Measurements from ENCODE around the gene EZR. TPM values are rescaled to one million over a fixed set of nuclear protein-coding genes. Genes with fewer than 3 reads are reported as not detected.

Gene EZR
- total RNA-seq, 4 donors from 2014 or later: 27.4 to 94.0 (median 59.3) TPM

DNA sequence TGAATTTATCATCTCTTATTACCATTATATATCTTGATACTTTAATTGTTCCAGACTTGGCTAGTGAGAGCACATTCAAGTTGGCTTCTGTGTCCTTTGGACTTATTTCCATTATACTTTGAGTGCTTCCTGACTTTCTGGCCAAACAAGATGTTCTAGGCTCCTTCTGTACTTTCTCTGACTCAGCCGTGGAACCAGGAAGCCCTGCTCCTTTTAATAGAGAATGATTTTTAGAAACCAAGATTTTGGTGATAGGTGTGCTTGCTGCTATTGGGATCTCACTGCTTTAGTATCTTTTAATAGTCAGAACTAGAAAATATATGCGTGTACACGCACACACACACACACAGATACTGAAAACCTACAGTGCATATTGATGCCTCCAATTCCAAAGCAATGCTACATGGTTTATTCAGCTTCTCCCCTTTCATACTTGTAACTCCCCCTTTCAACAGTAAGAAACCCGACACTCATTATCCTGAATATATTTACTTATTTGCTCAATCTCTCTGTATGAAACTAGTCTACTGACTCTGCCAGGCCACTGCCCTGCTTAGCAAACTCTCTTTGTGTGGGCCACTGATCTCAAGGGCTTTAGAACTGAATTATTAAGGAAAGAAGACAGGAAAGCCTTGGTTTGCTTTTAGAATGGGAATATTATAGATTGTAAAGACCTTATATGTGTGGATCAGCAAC, 42.7 kb upstream of the EZR start:
- no peak for TF ChIP-seq POLR2A (IDR thresholded peaks at IDR 0.05)
- TF ChIP-seq, protein P1, sequence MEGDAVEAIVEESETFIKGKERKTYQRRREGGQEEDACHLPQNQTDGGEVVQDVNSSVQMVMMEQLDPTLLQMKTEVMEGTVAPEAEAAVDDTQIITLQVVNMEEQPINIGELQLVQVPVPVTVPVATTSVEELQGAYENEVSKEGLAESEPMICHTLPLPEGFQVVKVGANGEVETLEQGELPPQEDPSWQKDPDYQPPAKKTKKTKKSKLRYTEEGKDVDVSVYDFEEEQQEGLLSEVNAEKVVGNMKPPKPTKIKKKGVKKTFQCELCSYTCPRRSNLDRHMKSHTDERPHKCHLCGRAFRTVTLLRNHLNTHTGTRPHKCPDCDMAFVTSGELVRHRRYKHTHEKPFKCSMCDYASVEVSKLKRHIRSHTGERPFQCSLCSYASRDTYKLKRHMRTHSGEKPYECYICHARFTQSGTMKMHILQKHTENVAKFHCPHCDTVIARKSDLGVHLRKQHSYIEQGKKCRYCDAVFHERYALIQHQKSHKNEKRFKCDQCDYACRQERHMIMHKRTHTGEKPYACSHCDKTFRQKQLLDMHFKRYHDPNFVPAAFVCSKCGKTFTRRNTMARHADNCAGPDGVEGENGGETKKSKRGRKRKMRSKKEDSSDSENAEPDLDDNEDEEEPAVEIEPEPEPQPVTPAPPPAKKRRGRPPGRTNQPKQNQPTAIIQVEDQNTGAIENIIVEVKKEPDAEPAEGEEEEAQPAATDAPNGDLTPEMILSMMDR (IDR thresholded peaks at IDR 0.05): no peak
- H3K36me3 ChIP-seq: no peaks in the 10 kb centered on the region
- no peaks in the 10 kb centered on the region for H3K9me3 ChIP-seq
- no peaks in the 10 kb centered on the region for H3K27me3 ChIP-seq
- H3K4me1 ChIP-seq: no peaks in the 10 kb centered on the region
- no peak overlapping the region for H3K27ac ChIP-seq
- H3K4me3 ChIP-seq: no peak overlapping the region
- DNase-seq: no peak
- intact Hi-C loops (cut with DNase I; ENCODE audit: low total_unique reads): no loop called here

- no peak for DNase-seq
- TF ChIP-seq, protein P1 (IDR thresholded peaks at IDR 0.05): no peak
- no peak for TF ChIP-seq POLR2A (IDR thresholded peaks at IDR 0.05)
- H3K36me3 ChIP-seq: no peaks in the 10 kb centered on the region
- no peaks in the 10 kb centered on the region for H3K9me3 ChIP-seq
- H3K4me1 ChIP-seq: no peaks in the 10 kb centered on the region
- intact Hi-C loops (cut with DNase I; ENCODE audit: low total_unique reads): no loop called here
- no peak overlapping the region for H3K27ac ChIP-seq
- no peak overlapping the region for H3K4me3 ChIP-seq
- H3K27me3 ChIP-seq: no peaks in the 10 kb centered on the region
Measured at GRCh38 chr6:158860279-158860865, 41.2 kb upstream of the EZR start.

DNA sequence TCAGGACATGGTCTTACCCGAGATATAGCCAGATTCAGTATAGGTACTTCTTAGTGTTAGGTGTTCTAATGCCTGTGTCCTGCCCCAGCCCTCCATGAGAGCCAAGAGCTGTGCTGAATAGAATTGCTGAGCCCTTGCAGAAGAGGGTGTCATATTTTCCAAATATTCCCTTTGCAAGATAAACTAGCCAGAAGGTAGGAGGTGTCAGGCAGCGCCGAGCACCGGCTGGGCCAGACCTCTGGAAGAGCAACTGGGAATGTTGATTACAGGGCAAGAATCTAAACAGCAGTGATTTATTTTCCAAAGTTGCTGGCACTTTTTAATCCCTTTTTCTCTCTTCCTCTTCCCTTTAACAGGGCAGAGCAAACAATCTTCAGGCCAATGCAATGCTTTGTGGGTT, 37.1 kb upstream of the EZR start:
- no peaks in the 10 kb centered on the region for H3K36me3 ChIP-seq
- no peaks in the 10 kb centered on the region for H3K27me3 ChIP-seq
- no peaks in the 10 kb centered on the region for H3K9me3 ChIP-seq
- intact Hi-C loops (cut with DNase I; ENCODE audit: low total_unique reads): no loop called here
- TF ChIP-seq POLR2A (IDR thresholded peaks at IDR 0.05): no peak
- TF ChIP-seq, protein P1 (IDR thresholded peaks at IDR 0.05): no peak
- H3K27ac ChIP-seq: no peak overlapping the region
- DNase-seq: no peak
- H3K4me1 ChIP-seq: no peaks in the 10 kb centered on the region
- no peak overlapping the region for H3K4me3 ChIP-seq

DNA sequence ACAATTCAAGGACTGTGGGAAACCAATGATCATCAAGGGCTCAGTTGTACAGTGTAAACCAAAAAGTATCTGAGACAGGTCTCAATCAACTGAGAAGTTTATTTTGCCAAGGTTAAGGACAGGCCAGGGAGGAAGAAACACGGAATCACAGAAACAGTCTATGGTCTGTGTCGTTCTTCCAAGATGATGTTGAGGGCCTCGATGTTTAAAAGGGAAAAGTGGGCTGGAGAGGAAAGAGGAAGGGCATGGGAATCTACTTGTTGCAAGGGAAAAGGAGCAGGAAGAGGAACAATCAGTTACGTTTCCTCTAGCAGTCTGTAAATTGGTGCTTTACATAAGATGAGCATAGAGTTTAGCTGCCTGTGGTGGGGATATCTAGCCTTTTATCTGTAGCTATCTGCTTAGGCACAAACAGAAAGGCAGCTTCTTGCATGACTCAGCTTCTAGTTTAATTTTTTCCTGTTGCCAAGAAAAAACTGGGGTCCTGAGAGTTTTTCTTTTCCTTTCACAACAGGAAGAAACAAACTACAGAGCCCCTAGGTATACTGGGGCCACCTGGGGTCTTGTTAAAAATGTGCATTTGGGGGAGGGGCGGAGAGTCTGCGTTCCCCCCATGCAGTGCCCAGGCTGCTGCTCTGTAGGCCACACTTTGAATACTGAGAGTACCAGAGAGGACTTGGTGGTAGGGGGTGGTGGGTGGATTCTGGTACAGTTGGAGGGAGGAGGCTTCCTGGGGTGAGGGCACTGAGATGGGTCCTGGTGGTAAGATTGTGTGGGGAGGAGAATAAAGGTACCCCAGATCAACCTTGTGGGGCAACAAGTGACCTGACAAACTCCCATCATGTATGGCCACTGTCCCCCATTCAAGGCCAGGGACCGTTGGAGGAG, 35.3 kb upstream of the EZR start:
- Histone ChIP-seq H3K9me3 (no peaks in the 10 kb centered on the region), H3K27ac (no peak overlapping the region), H3K4me1 (no peaks in the 10 kb centered on the region), H3K36me3 (no peaks in the 10 kb centered on the region), H3K27me3 (no peaks in the 10 kb centered on the region), H3K4me3 (no peak overlapping the region)
- intact Hi-C loops (cut with DNase I; ENCODE audit: low total_unique reads): no loop called here
- no peak for DNase-seq
- TF ChIP-seq, protein P1 (IDR thresholded peaks at IDR 0.05): no peak

DNA sequence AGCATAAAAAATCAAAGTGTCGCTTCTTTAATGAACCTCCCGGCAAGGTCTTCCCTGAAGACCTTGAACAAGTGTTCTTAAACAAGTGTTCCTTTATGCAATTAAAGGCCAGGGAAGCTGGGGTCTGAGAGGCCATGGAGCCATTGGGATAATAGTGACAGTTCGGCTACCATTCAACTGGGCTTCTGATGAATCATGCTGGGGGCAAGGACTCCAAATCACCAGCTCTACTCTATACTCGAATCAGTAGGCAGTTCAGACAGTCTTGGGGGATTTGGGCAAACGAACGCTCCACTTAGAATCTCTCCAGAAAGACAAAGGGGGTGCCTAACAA, 34.7 kb upstream of the EZR start:
- H3K4me3 ChIP-seq: no peak overlapping the region
- H3K36me3 ChIP-seq: no peaks in the 10 kb centered on the region
- intact Hi-C loops (cut with DNase I; ENCODE audit: low total_unique reads): no loop called here
- H3K27me3 ChIP-seq: no peaks in the 10 kb centered on the region
- DNase-seq: no peak
- no peak overlapping the region for H3K27ac ChIP-seq
- TF ChIP-seq POLR2A (IDR thresholded peaks at IDR 0.05): no peak
- TF ChIP-seq, protein P1 (IDR thresholded peaks at IDR 0.05): no peak
- no peaks in the 10 kb centered on the region for H3K9me3 ChIP-seq
- H3K4me1 ChIP-seq: no peaks in the 10 kb centered on the region
